ENCODE data around the gene DLG5.

Gene DLG5

GRCh38 chr10:77927402-77928246 lies 1.1 kb upstream of the DLG5 start:
- Mint-ChIP-seq H3K4me3 (peak overlapping the region; percentile 84), H3K27ac (peak overlapping the region; percentile 36), H3K4me1 (peaks cover 6% of the 10 kb centered on the region), H3K36me3 (no peaks in the 10 kb centered on the region), H3K27me3 (peaks cover 41% of the 10 kb centered on the region), H3K9me3 (no peaks in the 10 kb centered on the region)

- Mint-ChIP-seq H3K4me3 (peak overlapping the region; percentile 55), H3K9me3 (no peaks in the 10 kb centered on the region), H3K4me1 (peaks cover 6% of the 10 kb centered on the region), H3K27ac (no peak overlapping the region), H3K27me3 (peaks cover 41% of the 10 kb centered on the region), H3K36me3 (no peaks in the 10 kb centered on the region)
Measured at GRCh38 chr10:77925795-77926565, 575 bp downstream of the DLG5 start.

GRCh38 chr10:77925410-77925794 lies 1.2 kb downstream of the DLG5 start:
- Mint-ChIP-seq H3K27me3 (peaks cover 41% of the 10 kb centered on the region), H3K4me3 (peak overlapping the region; percentile 55), H3K9me3 (no peaks in the 10 kb centered on the region), H3K36me3 (no peaks in the 10 kb centered on the region), H3K27ac (no peak overlapping the region), H3K4me1 (peaks cover 6% of the 10 kb centered on the region)

DNA sequence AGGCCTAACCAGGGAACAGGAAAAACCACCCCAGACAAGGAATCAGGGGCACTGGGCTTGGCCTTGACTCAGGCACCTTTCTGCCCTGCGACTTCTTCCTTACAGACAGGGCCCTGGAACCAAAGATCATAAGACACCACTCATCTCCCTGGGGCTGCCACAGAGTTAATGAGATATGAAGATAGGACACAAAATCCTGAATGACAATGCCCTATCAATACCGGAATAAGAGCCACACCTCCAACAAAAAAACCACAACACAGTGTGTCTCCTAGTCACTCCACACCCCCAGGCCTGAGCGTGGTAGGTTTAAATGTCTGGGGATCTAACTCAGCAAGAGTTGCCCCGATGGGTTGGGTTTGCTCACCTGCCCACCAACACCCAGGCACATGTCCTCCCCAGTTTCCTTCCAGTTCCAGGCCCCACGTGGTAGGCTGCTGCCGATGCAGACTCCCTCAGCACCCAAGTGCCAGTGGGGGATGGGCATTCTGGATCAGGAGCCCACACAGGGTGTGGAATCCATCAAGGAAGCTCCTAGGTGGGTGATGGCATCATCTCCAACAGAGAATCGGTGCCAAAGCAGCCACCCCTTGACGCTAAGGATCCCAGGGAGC lies 3.9 kb downstream of the DLG5 start:
- Mint-ChIP-seq H3K36me3 (no peaks in the 10 kb centered on the region), H3K4me1 (peaks cover 6% of the 10 kb centered on the region), H3K9me3 (no peaks in the 10 kb centered on the region), H3K27ac (no peak overlapping the region), H3K27me3 (peaks cover 21% of the 10 kb centered on the region), H3K4me3 (no peak overlapping the region)

- Mint-ChIP-seq H3K4me3 (no peak overlapping the region), H3K27me3 (peaks cover 16% of the 10 kb centered on the region), H3K27ac (no peak overlapping the region), H3K4me1 (peaks cover 6% of the 10 kb centered on the region), H3K36me3 (no peaks in the 10 kb centered on the region), H3K9me3 (no peaks in the 10 kb centered on the region)
Measured at GRCh38 chr10:77922055-77922454, 4.5 kb downstream of the DLG5 start.

GRCh38 chr10:77921395-77921794 lies 5.2 kb downstream of the DLG5 start:
- no peak overlapping the region for H3K4me3 Mint-ChIP-seq
- H3K27ac Mint-ChIP-seq, result no peak overlapping the region
- no peaks in the 10 kb centered on the region for H3K36me3 Mint-ChIP-seq
- H3K4me1 Mint-ChIP-seq, result peaks cover 6% of the 10 kb centered on the region
- H3K27me3 Mint-ChIP-seq, result peaks cover 16% of the 10 kb centered on the region
- no peaks in the 10 kb centered on the region for H3K9me3 Mint-ChIP-seq

DNA sequence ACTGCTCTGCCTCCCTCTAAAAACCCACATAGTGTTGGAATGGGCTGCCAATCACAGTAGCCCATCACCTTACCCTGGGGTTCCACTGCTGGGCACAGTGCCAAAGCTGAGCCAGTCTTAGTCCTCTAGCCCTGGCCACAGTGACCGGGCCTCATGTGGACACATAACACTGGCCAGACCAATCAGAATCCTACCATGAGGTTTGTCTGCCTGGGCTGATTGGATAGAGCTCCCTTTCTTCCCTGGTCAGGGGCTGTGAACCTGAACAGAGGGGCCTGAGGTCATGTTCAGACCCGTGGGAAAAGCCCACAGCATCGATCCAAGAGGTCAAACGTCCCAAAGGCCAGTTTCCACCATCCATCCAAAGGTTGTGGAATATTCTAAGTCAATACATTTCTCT lies 6.1 kb downstream of the DLG5 start:
- H3K4me3 Mint-ChIP-seq, result no peak overlapping the region
- H3K27me3 Mint-ChIP-seq, result peaks cover 14% of the 10 kb centered on the region
- H3K9me3 Mint-ChIP-seq, result no peaks in the 10 kb centered on the region
- H3K36me3 Mint-ChIP-seq, result no peaks in the 10 kb centered on the region
- no peak overlapping the region for H3K27ac Mint-ChIP-seq
- peaks cover 5% of the 10 kb centered on the region for H3K4me1 Mint-ChIP-seq

DNA sequence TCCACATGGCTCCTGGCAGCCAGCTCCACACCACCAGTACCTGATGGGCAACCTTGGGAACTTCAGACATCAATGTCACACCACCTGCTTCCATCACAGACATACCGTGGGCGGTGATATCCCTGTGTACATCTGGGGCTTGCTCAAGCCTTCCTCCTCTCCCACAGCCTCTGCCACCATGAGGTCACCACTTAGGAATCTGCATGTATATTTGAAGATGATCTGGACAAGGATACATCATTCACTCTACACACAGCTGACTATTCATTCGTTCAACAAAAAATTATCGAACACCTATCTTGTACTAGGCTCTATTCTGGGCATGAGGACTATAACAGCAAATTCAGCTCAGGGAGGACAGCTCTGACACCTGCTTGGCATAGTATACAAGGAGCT lies 6.8 kb downstream of the DLG5 start:
- H3K9me3 Mint-ChIP-seq, result no peaks in the 10 kb centered on the region
- no peaks in the 10 kb centered on the region for H3K36me3 Mint-ChIP-seq
- peaks cover 11% of the 10 kb centered on the region for H3K27me3 Mint-ChIP-seq
- H3K4me1 Mint-ChIP-seq, result no peaks in the 10 kb centered on the region
- H3K4me3 Mint-ChIP-seq, result no peak overlapping the region
- no peak overlapping the region for H3K27ac Mint-ChIP-seq

GRCh38 chr10:77915319-77916105 lies 11.0 kb downstream of the DLG5 start:
- Mint-ChIP-seq H3K27ac (no peak overlapping the region), H3K36me3 (no peaks in the 10 kb centered on the region), H3K4me1 (no peaks in the 10 kb centered on the region), H3K4me3 (no peak overlapping the region), H3K27me3 (peaks cover 1% of the 10 kb centered on the region), H3K9me3 (no peaks in the 10 kb centered on the region)

DNA sequence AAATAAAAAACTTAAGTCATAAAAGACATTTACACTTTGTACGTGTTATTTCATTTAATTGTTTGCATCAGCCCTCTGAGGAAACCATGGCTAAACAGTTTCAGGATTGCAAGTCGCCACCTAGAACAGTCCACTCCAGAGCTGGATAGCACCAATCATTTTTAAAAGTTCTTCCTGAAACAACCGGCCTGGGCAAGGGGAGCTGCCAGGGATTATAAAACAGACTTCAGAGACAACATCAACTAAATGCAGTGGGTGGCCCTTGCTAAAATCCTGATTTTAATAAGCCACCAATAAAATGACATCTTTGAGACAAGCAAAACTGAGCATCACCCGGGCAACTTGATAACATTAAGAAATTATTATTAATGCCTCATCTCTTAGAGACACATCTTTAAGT lies 13.5 kb downstream of the DLG5 start:
- Mint-ChIP-seq H3K27ac (no peak overlapping the region), H3K9me3 (no peaks in the 10 kb centered on the region), H3K36me3 (no peaks in the 10 kb centered on the region), H3K4me3 (no peak overlapping the region), H3K27me3 (peaks cover 3% of the 10 kb centered on the region), H3K4me1 (no peaks in the 10 kb centered on the region)

GRCh38 chr10:77912576-77912975 lies 14.0 kb downstream of the DLG5 start:
- Mint-ChIP-seq H3K9me3 (no peaks in the 10 kb centered on the region), H3K4me3 (no peak overlapping the region), H3K27ac (no peak overlapping the region), H3K36me3 (no peaks in the 10 kb centered on the region), H3K4me1 (no peaks in the 10 kb centered on the region), H3K27me3 (peaks cover 3% of the 10 kb centered on the region)

GRCh38 chr10:77911535-77912123 lies 14.9 kb downstream of the DLG5 start:
- H3K4me1 Mint-ChIP-seq, result no peaks in the 10 kb centered on the region
- H3K27me3 Mint-ChIP-seq, result peaks cover 3% of the 10 kb centered on the region
- no peak overlapping the region for H3K27ac Mint-ChIP-seq
- H3K9me3 Mint-ChIP-seq, result no peaks in the 10 kb centered on the region
- H3K4me3 Mint-ChIP-seq, result no peak overlapping the region
- H3K36me3 Mint-ChIP-seq, result no peaks in the 10 kb centered on the region

DNA sequence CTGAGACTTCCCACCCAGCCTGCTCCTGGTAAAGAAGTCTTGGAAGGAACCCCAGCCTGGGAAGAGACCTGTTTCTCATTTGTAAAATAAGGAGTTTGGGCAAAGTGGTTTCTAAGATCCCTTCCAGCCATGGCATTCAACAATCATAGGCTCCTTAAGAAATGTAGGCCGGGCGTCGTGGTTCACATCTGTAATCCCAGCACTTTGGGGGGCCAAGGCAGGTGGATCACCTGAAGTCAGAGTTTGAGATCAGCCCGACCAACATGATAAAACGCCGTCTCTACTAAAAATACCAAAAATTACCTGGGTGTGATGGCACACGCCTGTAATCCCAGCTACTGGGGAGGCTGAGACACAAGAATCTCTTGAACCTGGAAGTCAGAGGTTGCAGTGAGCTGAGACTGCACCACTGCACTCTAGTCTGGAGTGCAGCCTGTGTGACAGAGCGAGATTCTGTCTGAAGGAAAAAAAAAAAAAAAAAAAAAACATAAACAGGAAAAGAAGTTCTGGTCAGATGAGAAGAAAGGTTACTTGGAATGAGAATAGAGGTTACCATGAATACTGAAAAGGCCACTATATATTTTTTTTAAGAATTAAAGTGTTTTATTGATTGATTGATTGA lies 15.9 kb downstream of the DLG5 start:
- Mint-ChIP-seq H3K4me3 (no peak overlapping the region), H3K9me3 (no peaks in the 10 kb centered on the region), H3K36me3 (no peaks in the 10 kb centered on the region), H3K27ac (no peak overlapping the region), H3K27me3 (peaks cover 3% of the 10 kb centered on the region), H3K4me1 (no peaks in the 10 kb centered on the region)

- Mint-ChIP-seq H3K36me3 (no peaks in the 10 kb centered on the region), H3K4me1 (no peaks in the 10 kb centered on the region), H3K27ac (no peak overlapping the region), H3K4me3 (no peak overlapping the region), H3K27me3 (peaks cover 3% of the 10 kb centered on the region), H3K9me3 (no peaks in the 10 kb centered on the region)
Measured at GRCh38 chr10:77909749-77910375, 16.7 kb downstream of the DLG5 start.

Data from activated naive CD4-positive, alpha-beta T cell treated with anti-CD3 and anti-CD28 coated beads, Interleukin-2, amount 50 U/mL, for 24 hours (primary cell).